ENCODE data around the gene TOX2.

TOX2 gene

DNA sequence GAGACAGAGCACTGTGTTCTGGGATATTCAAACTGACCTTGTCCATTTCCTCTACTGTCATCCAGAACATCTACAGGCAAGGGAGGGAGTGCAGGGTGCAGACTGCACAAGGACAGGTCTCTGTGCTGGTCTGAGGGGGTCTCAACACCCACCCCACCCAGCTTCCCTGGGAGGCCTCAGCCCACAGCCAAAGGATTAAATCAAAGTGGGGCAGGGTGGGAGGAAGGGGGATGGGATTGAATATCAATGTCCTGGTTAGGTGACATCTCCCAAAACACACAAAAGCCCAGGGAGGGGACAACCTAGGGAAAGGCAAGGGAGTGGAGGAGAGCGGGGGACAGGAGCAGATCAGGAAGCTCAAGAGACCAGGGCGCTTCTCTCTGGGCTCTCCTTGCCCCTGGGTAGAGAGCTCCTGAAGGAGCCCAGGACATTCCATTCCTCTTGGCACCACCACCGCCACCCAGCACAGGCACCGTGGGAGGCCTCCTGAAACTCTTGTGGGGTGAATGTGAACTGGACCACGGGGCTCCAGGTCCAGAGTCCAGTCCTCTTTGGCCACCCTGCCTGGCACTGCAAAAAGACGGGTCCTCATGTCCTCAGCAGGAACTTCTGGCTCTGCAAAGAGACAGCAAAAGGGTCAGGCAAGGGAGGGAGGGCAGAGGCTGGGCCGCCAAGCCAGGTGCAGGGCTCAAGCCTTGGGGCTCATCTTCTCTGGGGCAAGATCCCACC, 198.4 kb downstream of the TOX2 start:
- ChIA-PET CTCF (interaction anchor here (0.5 to 4.3 kb wide), 3 partner anchors 12 to 83 kb away, joined by 3 to 21 read pairs (median 4); no protein-coding TSS in a partner anchor), POLR2A (interaction anchor here (0.7 kb wide), 1 partner anchor 53 kb away, joined by 3 read pairs; no protein-coding TSS in a partner anchor)
- no peak for DNase-seq (ENCODE audit: extremely low spot score)
- TF ChIP-seq, protein P1, sequence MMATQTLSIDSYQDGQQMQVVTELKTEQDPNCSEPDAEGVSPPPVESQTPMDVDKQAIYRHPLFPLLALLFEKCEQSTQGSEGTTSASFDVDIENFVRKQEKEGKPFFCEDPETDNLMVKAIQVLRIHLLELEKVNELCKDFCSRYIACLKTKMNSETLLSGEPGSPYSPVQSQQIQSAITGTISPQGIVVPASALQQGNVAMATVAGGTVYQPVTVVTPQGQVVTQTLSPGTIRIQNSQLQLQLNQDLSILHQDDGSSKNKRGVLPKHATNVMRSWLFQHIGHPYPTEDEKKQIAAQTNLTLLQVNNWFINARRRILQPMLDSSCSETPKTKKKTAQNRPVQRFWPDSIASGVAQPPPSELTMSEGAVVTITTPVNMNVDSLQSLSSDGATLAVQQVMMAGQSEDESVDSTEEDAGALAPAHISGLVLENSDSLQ (IDR thresholded peaks at IDR 0.05) = no peak
- TF ChIP-seq FOXK2 (IDR thresholded peaks at IDR 0.05) = no peak
- TF ChIP-seq FOXA1 (IDR thresholded peaks at IDR 0.05) = no peak
- TF ChIP-seq ELF4 (IDR thresholded peaks at IDR 0.05) = no peak
- TF ChIP-seq SP1 (IDR thresholded peaks at IDR 0.05) = no peak
- TF ChIP-seq ARNT (IDR thresholded peaks at IDR 0.05) = no peak
- TF ChIP-seq ZNF384 (IDR thresholded peaks at IDR 0.05) = no peak

DNA sequence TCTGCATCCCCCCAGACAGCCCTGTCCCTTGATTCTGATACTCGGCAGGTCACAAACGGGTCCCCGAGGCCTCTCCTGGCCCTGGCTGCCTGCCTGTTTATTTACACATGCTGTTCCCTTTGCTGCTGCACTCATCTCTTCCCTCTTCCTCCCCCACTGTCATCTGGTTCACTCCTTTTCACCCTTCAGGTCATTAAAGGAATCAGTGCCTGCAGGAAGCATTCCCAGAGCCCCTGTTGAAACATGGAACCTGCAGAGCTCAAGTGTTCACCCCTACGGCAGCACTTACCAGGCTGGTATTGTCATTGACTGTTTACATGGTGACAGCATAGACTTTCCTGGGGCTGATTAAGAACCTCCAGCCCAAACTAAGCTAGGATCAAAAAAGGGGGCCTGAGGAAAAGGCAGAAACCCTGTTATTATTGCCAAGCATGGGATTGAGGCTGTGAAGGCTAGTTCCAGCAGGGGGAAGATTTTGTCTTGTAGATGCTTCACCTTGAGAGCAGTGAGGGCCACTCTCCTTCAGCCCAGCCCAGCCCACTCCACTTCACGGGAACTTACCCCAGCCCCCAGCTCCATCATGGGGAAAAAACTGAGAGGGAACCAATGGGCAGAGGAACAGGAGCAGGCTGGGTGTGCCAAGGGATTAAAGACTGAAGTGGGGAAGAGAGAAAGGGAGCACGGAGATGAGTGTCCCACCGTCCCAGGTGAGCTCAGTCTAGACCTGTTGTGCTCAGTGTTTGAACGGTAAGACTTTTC, 199.1 kb downstream of the TOX2 start:
- ChIA-PET CTCF (interaction anchor here (0.5 to 4.3 kb wide), 5 partner anchors 11 to 673 kb away, joined by 3 to 21 read pairs (median 4); no protein-coding TSS in a partner anchor), POLR2A (no interaction called here)
- DNase-seq (ENCODE audit: extremely low spot score) = no peak
- no peak for TF ChIP-seq FOXM1 (IDR thresholded peaks at IDR 0.05; ENCODE audit: borderline replicate concordance)
- TF ChIP-seq TARDBP (IDR thresholded peaks at IDR 0.05) = no peak
- TF ChIP-seq LEF1 (IDR thresholded peaks at IDR 0.05; ENCODE audit: borderline replicate concordance) = no peak
- TF ChIP-seq FOXK2 (IDR thresholded peaks at IDR 0.05) = no peak
- TF ChIP-seq NFRKB (IDR thresholded peaks at IDR 0.05) = no peak
- no peak for TF ChIP-seq HDGF (IDR thresholded peaks at IDR 0.05; ENCODE audit: borderline replicate concordance)
- TF ChIP-seq ARNT (IDR thresholded peaks at IDR 0.05) = no peak
- no peak for TF ChIP-seq CTBP1 (IDR thresholded peaks at IDR 0.05; ENCODE audit: borderline replicate concordance)
- TF ChIP-seq BHLHE40 (IDR thresholded peaks at IDR 0.05; ENCODE audit: borderline replicate concordance) = no peak
- TF ChIP-seq FOXA1 (IDR thresholded peaks at IDR 0.05) = no peak
- no peak for TF ChIP-seq SUZ12 (IDR thresholded peaks at IDR 0.05)
- TF ChIP-seq ELF4 (IDR thresholded peaks at IDR 0.05) = no peak
- TF ChIP-seq, protein P1 (IDR thresholded peaks at IDR 0.05) = no peak
- TF ChIP-seq L3MBTL2 (conservative IDR thresholded peaks at IDR 0.05) = no peak
- no peak for TF ChIP-seq ZNF384 (IDR thresholded peaks at IDR 0.05)
- no peak for TF ChIP-seq SP1 (IDR thresholded peaks at IDR 0.05)

DNA sequence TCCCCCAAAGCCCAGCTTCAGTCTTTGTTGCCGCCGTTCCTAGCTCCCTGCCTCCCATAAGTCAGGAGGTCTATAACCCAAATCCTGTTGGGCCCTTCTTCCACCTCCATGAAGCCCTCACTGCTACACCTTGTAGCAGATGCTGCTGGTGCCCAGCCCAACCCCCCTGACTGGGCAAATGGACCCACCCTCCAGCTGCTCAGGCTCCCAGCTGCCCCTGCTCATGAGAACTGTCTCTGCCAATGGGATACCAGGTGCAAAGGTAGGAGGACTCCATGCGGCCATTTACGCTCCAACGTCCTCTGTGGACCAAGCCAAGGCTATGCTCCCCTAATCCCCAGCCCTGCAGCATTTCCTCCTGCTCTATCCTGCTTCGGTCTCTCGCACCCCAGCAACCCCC, 200.5 kb downstream of the TOX2 start:
- TF ChIP-seq, protein P1 (IDR thresholded peaks at IDR 0.05) = no peak
- TF ChIP-seq SUZ12 (IDR thresholded peaks at IDR 0.05) (no peak), TARDBP (IDR thresholded peaks at IDR 0.05) (no peak), ARNT (IDR thresholded peaks at IDR 0.05) (no peak), CTBP1 (IDR thresholded peaks at IDR 0.05; ENCODE audit: borderline replicate concordance) (no peak), LEF1 (IDR thresholded peaks at IDR 0.05; ENCODE audit: borderline replicate concordance) (no peak), ZNF384 (IDR thresholded peaks at IDR 0.05) (no peak), NFRKB (IDR thresholded peaks at IDR 0.05) (no peak), BHLHE40 (IDR thresholded peaks at IDR 0.05; ENCODE audit: borderline replicate concordance) (no peak), SP1 (IDR thresholded peaks at IDR 0.05) (no peak), ELF4 (IDR thresholded peaks at IDR 0.05) (no peak), FOXK2 (IDR thresholded peaks at IDR 0.05) (no peak), FOXM1 (IDR thresholded peaks at IDR 0.05; ENCODE audit: borderline replicate concordance) (no peak), FOXA1 (IDR thresholded peaks at IDR 0.05) (no peak)
- ChIA-PET CTCF (interaction anchor here (0.6 to 1.1 kb wide), 3 partner anchors 74 to 252 kb away, joined by 4 to 6 read pairs (median 5); no protein-coding TSS in a partner anchor), POLR2A (no interaction called here)

DNA sequence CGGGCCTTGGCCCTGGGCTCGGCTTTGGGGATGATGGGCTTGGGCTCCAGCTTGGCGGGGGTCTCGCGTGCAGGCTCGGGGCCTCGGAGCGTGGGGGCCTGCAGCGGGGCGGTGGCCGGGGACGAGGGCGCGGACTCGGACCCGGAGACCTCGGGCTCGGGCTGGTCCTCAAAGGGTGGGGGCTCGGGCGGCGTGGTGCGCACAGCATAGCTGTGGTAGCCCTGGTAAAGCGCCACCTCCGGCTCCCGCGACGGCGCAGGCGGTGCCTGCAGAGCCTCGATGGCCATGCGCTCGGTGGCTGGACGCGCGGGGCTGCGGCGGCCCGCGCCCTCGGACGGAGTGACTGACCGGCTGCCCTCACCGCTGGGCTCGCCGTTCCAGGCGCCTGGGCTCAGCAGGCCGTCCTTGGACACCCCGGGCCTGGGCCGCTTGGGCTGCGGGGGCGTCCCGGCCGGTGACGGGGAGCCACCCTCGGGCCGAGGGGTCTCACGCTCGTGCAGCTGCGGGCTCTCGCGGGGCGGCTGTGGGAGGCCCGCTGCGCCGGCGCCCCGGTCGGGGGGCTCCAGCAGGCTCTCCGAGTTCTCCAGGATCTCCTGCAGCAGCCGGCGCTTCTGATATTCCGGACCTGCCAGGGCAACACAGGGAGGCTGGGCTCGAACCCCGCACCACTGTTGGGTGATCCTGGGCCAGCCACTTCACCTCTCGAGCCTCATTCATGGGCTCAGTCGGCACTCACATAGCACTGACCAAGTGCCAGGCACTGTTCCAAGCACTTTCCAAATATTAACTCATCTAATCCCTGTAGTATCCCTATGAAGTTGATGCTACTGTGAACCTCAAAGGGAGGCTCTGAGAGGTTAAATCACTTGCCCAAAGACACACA, 201.4 kb downstream of the TOX2 start:
- ChIA-PET POLR2A (interaction anchor here (0.5 to 1.0 kb wide), 2 partner anchors 78 to 80 kb away, joined by 3 to 4 read pairs; no protein-coding TSS in a partner anchor), CTCF (interaction anchor here (0.6 to 2.5 kb wide), 9 partner anchors 10 to 195 kb away, joined by 3 to 44 read pairs (median 4); partner anchors contain the start of genes FITM2 and JPH2)
- DNase-seq (ENCODE audit: extremely low spot score) = no peak
- no peak for TF ChIP-seq ELF4 (IDR thresholded peaks at IDR 0.05)
- no peak for TF ChIP-seq BHLHE40 (IDR thresholded peaks at IDR 0.05; ENCODE audit: borderline replicate concordance)
- TF ChIP-seq SUZ12 (IDR thresholded peaks at IDR 0.05) = no peak
- TF ChIP-seq L3MBTL2 (conservative IDR thresholded peaks at IDR 0.05) = no peak
- no peak for TF ChIP-seq SP1 (IDR thresholded peaks at IDR 0.05)
- no peak for TF ChIP-seq CTBP1 (IDR thresholded peaks at IDR 0.05; ENCODE audit: borderline replicate concordance)
- no peak for TF ChIP-seq HDGF (IDR thresholded peaks at IDR 0.05; ENCODE audit: borderline replicate concordance)
- no peak for TF ChIP-seq ZNF384 (IDR thresholded peaks at IDR 0.05)
- no peak for TF ChIP-seq TARDBP (IDR thresholded peaks at IDR 0.05)
- TF ChIP-seq ARNT (IDR thresholded peaks at IDR 0.05) = no peak
- TF ChIP-seq FOXM1 (IDR thresholded peaks at IDR 0.05; ENCODE audit: borderline replicate concordance) = no peak
- TF ChIP-seq FOXK2 (IDR thresholded peaks at IDR 0.05) = no peak

More for the DNA sequence above, 200.5 kb downstream of the TOX2 start:
- DNase-seq (ENCODE audit: extremely low spot score) = no peak
